ENCODE data around the gene PUS10.

Gene PUS10

DNA sequence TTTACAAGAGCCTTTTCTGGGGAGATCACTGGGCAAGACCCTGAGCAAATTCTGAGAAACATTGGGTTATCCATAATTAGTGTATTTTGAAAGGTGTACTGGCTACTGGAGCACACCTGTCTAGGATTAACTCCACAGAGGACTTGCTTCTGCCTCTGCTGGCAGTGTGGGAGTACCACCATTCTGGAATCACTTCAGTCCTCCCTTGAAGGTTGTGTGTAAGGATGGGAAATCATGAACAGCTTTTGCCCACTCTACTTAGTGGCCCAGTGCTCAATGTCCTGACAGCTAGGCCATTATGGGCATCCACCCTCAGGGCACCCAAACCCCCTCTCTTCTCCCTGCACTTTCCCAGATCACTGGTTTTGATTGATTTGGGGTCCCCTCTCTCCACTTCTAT lies 39.5 kb upstream of the PUS10 start:
- no peaks in the 10 kb centered on the region for H3K27me3 ChIP-seq (ENCODE audit: control insufficient read depth in 3 of 3, insufficient read depth in 3 of 3, low read depth in 1 of 3, low read length in 3 of 3)
- H3K23ac ChIP-seq (ENCODE audit: low read depth, low read length, poor library complexity): no peak overlapping the region
- H2BK12ac ChIP-seq (ENCODE audit: low read length): no peak overlapping the region
- no peak overlapping the region for H3K27ac ChIP-seq (replicated peaks; ENCODE audit: low read length)
- H2AFZ ChIP-seq (ENCODE audit: low read length): no peak overlapping the region
- no peak overlapping the region for H4K8ac ChIP-seq (ENCODE audit: low read depth, low read length)
- H3K4me3 ChIP-seq (ENCODE audit: low read length in 2 of 2): no peak overlapping the region
- H3K4me2 ChIP-seq (ENCODE audit: insufficient read depth, low read length, poor library complexity, severe bottlenecking): no peak overlapping the region
- no peak overlapping the region for H2BK15ac ChIP-seq (ENCODE audit: low read length)
- no peaks in the 10 kb centered on the region for H3K9me3 ChIP-seq (replicated peaks in 1 of 2; ENCODE audit: control insufficient read depth in 2 of 2, insufficient read depth in 1 of 2, low read depth in 1 of 2, low read length in 2 of 2)
- H3K4me1 ChIP-seq (ENCODE audit: control insufficient read depth in 2 of 2, insufficient read depth in 1 of 2, low read depth in 1 of 2, low read length in 2 of 2): no peaks in the 10 kb centered on the region
- H3K9ac ChIP-seq (ENCODE audit: low read depth, low read length, poor library complexity): no peak overlapping the region
- H2BK5ac ChIP-seq (ENCODE audit: low read length): no peak overlapping the region
- no peak for DNase-seq (ENCODE audit: low spot score)
- H2AK5ac ChIP-seq (ENCODE audit: low read depth, low read length): no peak overlapping the region
- no peaks in the 10 kb centered on the region for H3K79me1 ChIP-seq (ENCODE audit: low read depth, low read length)
- no peak overlapping the region for H3K18ac ChIP-seq (ENCODE audit: low read length)
- H2BK120ac ChIP-seq (ENCODE audit: low read depth, low read length): no peak overlapping the region
- peaks cover 0 to 25% of the 10 kb centered on the region in 2 donors for H3K36me3 ChIP-seq (replicated peaks in 1 of 2; ENCODE audit: control insufficient read depth in 2 of 2, insufficient read depth in 2 of 2, low read length in 2 of 2)
- H3K4ac ChIP-seq (ENCODE audit: low read length): no peak overlapping the region
- no peak overlapping the region for H3K14ac ChIP-seq (ENCODE audit: low read length)
- H4K91ac ChIP-seq (ENCODE audit: low read depth, low read length, poor library complexity): no peak overlapping the region

DNA sequence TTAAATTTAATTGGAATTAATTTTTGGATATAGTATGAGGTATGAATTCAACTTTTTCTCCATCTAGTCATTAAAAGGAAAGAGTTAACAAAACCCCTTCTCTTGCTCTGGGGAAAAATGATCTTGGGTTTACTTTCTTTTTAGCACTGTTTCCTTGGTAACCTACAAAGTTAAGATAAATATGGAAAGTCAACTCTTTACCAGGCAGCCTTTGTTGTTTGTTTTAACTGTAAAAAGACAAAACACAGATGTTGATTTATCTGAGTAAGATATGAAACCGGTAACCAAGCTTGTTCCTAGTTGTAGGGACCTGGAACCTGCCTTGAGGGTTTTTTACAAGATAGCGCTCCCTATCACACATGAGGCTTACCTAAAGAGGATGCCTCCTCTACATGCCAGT lies 37.5 kb upstream of the PUS10 start:
- Histone ChIP-seq H2BK12ac (ENCODE audit: low read length) (no peak overlapping the region), H4K8ac (ENCODE audit: low read depth, low read length) (no peak overlapping the region), H3K18ac (ENCODE audit: low read length) (no peak overlapping the region), H2BK120ac (ENCODE audit: low read depth, low read length) (no peak overlapping the region), H3K9ac (ENCODE audit: low read depth, low read length, poor library complexity) (no peak overlapping the region), H2BK5ac (ENCODE audit: low read length) (no peak overlapping the region), H3K27ac (replicated peaks; ENCODE audit: low read length) (no peak overlapping the region), H4K91ac (ENCODE audit: low read depth, low read length, poor library complexity) (no peak overlapping the region), H3K9me3 (replicated peaks in 1 of 2; ENCODE audit: control insufficient read depth in 2 of 2, insufficient read depth in 1 of 2, low read depth in 1 of 2, low read length in 2 of 2) (no peaks in the 10 kb centered on the region), H3K23ac (ENCODE audit: low read depth, low read length, poor library complexity) (no peak overlapping the region), H3K14ac (ENCODE audit: low read length) (no peak overlapping the region), H3K4me1 (ENCODE audit: control insufficient read depth in 2 of 2, insufficient read depth in 1 of 2, low read depth in 1 of 2, low read length in 2 of 2) (no peaks in the 10 kb centered on the region), H3K79me1 (ENCODE audit: low read depth, low read length) (no peaks in the 10 kb centered on the region), H3K36me3 (replicated peaks in 1 of 2; ENCODE audit: control insufficient read depth in 2 of 2, insufficient read depth in 2 of 2, low read length in 2 of 2) (peaks cover 0 to 34% of the 10 kb centered on the region in 2 donors), H3K27me3 (ENCODE audit: control insufficient read depth in 3 of 3, insufficient read depth in 3 of 3, low read depth in 1 of 3, low read length in 3 of 3) (no peaks in the 10 kb centered on the region), H3K4me2 (ENCODE audit: insufficient read depth, low read length, poor library complexity, severe bottlenecking) (no peak overlapping the region), H3K4ac (ENCODE audit: low read length) (no peak overlapping the region), H3K4me3 (ENCODE audit: low read length in 2 of 2) (no peak overlapping the region), H2AFZ (ENCODE audit: low read length) (no peak overlapping the region), H2AK5ac (ENCODE audit: low read depth, low read length) (no peak overlapping the region), H2BK15ac (ENCODE audit: low read length) (no peak overlapping the region)
- no CpG with 5 or more reads among the region's 2 CpGs for WGBS, 2 donors (ENCODE audit: extremely low coverage in 2 of 2, insufficient read length in 2 of 2, insufficient replicate concordance in 1 of 2)
- no peak for DNase-seq (ENCODE audit: low spot score)

DNA sequence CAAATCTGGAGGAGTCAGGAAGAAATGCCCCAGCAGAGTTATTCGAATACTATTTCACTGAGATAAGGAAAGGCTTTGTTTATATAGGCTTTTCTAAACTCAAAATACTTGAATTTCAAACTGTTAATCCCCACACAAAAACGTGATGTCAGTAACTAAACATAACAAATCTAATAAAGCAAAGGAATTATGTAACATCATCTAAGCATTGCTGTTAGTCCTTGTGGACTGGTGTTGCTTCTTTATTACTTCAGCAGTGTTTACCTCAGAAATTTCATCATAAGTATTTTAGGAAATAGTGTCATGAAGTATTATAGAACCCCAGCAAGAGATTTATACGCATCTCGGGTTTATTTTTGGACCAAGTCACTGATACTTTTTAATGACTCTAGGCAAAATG lies 27.9 kb upstream of the PUS10 start:
- Histone ChIP-seq H3K18ac (ENCODE audit: low read length) (no peak overlapping the region), H3K4me2 (ENCODE audit: insufficient read depth, low read length, poor library complexity, severe bottlenecking) (no peak overlapping the region), H3K4ac (ENCODE audit: low read length) (no peak overlapping the region), H4K91ac (ENCODE audit: low read depth, low read length, poor library complexity) (no peak overlapping the region), H3K23ac (ENCODE audit: low read depth, low read length, poor library complexity) (no peak overlapping the region), H3K4me1 (ENCODE audit: control insufficient read depth in 2 of 2, insufficient read depth in 1 of 2, low read depth in 1 of 2, low read length in 2 of 2) (no peaks in the 10 kb centered on the region), H2BK120ac (ENCODE audit: low read depth, low read length) (no peak overlapping the region), H4K8ac (ENCODE audit: low read depth, low read length) (no peak overlapping the region), H3K79me1 (ENCODE audit: low read depth, low read length) (no peaks in the 10 kb centered on the region), H3K36me3 (replicated peaks in 1 of 2; ENCODE audit: control insufficient read depth in 2 of 2, insufficient read depth in 2 of 2, low read length in 2 of 2) (peaks cover 2 to 78% of the 10 kb centered on the region in 2 donors), H2BK12ac (ENCODE audit: low read length) (no peak overlapping the region), H3K9me3 (replicated peaks in 1 of 2; ENCODE audit: control insufficient read depth in 2 of 2, insufficient read depth in 1 of 2, low read depth in 1 of 2, low read length in 2 of 2) (no peaks in the 10 kb centered on the region), H3K9ac (ENCODE audit: low read depth, low read length, poor library complexity) (no peak overlapping the region), H2BK5ac (ENCODE audit: low read length) (no peak overlapping the region), H3K27ac (replicated peaks; ENCODE audit: low read length) (no peak overlapping the region), H3K27me3 (ENCODE audit: control insufficient read depth in 3 of 3, insufficient read depth in 3 of 3, low read depth in 1 of 3, low read length in 3 of 3) (no peaks in the 10 kb centered on the region), H2AK5ac (ENCODE audit: low read depth, low read length) (no peak overlapping the region), H3K4me3 (ENCODE audit: low read length in 2 of 2) (no peak overlapping the region), H3K14ac (ENCODE audit: low read length) (no peak overlapping the region), H2BK15ac (ENCODE audit: low read length) (no peak overlapping the region), H2AFZ (ENCODE audit: low read length) (no peak overlapping the region)
- DNase-seq (ENCODE audit: low spot score): no peak
- WGBS, 2 donors (ENCODE audit: extremely low coverage in 2 of 2, insufficient read length in 2 of 2, insufficient replicate concordance in 1 of 2): no CpG with 5 or more reads among the region's 4 CpGs

DNA sequence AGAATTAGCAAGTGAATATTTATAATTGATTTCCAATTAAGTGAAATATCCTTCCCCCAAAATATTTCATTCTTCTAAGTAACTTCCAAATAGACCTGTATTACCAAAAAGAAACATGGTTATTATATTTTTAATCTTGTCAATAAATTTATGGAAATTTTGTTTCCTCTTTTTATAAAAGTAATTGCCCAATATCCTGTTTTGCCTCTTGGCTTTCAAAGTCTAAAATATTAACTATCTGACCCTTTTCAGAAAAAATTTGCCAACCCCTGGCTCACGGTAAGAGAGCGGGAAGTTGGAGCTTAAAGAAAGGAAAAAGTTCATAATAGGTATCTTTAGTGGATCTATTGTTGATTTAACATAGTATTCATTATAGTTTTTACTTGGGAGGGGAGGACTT lies 27.2 kb upstream of the PUS10 start:
- Histone ChIP-seq H3K9me3 (replicated peaks in 1 of 2; ENCODE audit: control insufficient read depth in 2 of 2, insufficient read depth in 1 of 2, low read depth in 1 of 2, low read length in 2 of 2) (no peaks in the 10 kb centered on the region), H3K36me3 (replicated peaks in 1 of 2; ENCODE audit: control insufficient read depth in 2 of 2, insufficient read depth in 2 of 2, low read length in 2 of 2) (peaks cover 2 to 74% of the 10 kb centered on the region in 2 donors), H3K4me3 (ENCODE audit: low read length in 2 of 2) (no peak overlapping the region), H2BK120ac (ENCODE audit: low read depth, low read length) (no peak overlapping the region), H3K27me3 (ENCODE audit: control insufficient read depth in 3 of 3, insufficient read depth in 3 of 3, low read depth in 1 of 3, low read length in 3 of 3) (no peaks in the 10 kb centered on the region), H2BK5ac (ENCODE audit: low read length) (no peak overlapping the region), H2AFZ (ENCODE audit: low read length) (no peak overlapping the region), H3K27ac (replicated peaks; ENCODE audit: low read length) (no peak overlapping the region), H4K91ac (ENCODE audit: low read depth, low read length, poor library complexity) (no peak overlapping the region), H3K4me2 (ENCODE audit: insufficient read depth, low read length, poor library complexity, severe bottlenecking) (no peak overlapping the region), H3K79me1 (ENCODE audit: low read depth, low read length) (no peaks in the 10 kb centered on the region), H3K23ac (ENCODE audit: low read depth, low read length, poor library complexity) (no peak overlapping the region), H2BK15ac (ENCODE audit: low read length) (no peak overlapping the region), H3K4ac (ENCODE audit: low read length) (no peak overlapping the region), H2AK5ac (ENCODE audit: low read depth, low read length) (no peak overlapping the region), H3K4me1 (ENCODE audit: control insufficient read depth in 2 of 2, insufficient read depth in 1 of 2, low read depth in 1 of 2, low read length in 2 of 2) (no peaks in the 10 kb centered on the region), H4K8ac (ENCODE audit: low read depth, low read length) (no peak overlapping the region), H2BK12ac (ENCODE audit: low read length) (no peak overlapping the region), H3K14ac (ENCODE audit: low read length) (no peak overlapping the region), H3K9ac (ENCODE audit: low read depth, low read length, poor library complexity) (no peak overlapping the region), H3K18ac (ENCODE audit: low read length) (no peak overlapping the region)
- no peak for DNase-seq (ENCODE audit: low spot score)
- WGBS, 2 donors (ENCODE audit: extremely low coverage in 2 of 2, insufficient read length in 2 of 2, insufficient replicate concordance in 1 of 2): no CpG with 5 or more reads among the region's 2 CpGs

All from neuronal stem cell (in vitro differentiated cells).